Thymus (tissue), 11 donors: ENCODE data around the gene CTCFL. TPM values are rescaled to one million over a fixed set of nuclear protein-coding genes. Genes with fewer than 3 reads are reported as not detected.
"Not testable (repeated sequence)": the region's sequence is repeated elsewhere in the genome, so short reads cannot be mapped to it uniquely, and the experiment has no call there.

ENCODE experiments used
- DNase-seq, 9 donors: peaks; one replicate each; pipeline ENCODE4 v3.0.0-alpha.2; 2013; ENCODE audit warnings: low spot score in 9 of 9, low read depth in 6 of 9, missing footprints in 1 of 9
- H3K27ac ChIP-seq, 2 donors: one replicate each; pipeline ENCODE4 v1.5.1; 2013; ENCODE audit warnings: control low read depth in 1 of 2, low read depth in 1 of 2, low read length in 1 of 2, mild to moderate bottlenecking in 1 of 2, moderate library complexity in 1 of 2
- H3K27me3 ChIP-seq, 2 donors: one replicate each; pipeline ENCODE4 v1.5.1; 2013; ENCODE audit warnings: low read length in 1 of 2; ENCODE audit not compliant: control insufficient read depth in 2 of 2, insufficient read depth in 1 of 2
- H3K36me3 ChIP-seq, 2 donors: one replicate each; pipeline ENCODE4 v1.5.1; 2013; ENCODE audit warnings: low read length in 1 of 2, mild to moderate bottlenecking in 1 of 2, moderate library complexity in 1 of 2; ENCODE audit not compliant: control insufficient read depth in 2 of 2, insufficient read depth in 2 of 2
- H3K4me1 ChIP-seq, 2 donors: one replicate each; pipeline ENCODE4 v1.5.1; 2013; ENCODE audit warnings: low read length in 2 of 2; ENCODE audit not compliant: control insufficient read depth in 2 of 2, insufficient read depth in 2 of 2
- H3K4me3 ChIP-seq, 2 donors: one replicate each; pipeline ENCODE4 v1.5.1; 2013; ENCODE audit warnings: low read length in 2 of 2, control low read depth in 1 of 2, mild to moderate bottlenecking in 1 of 2
- H3K9me3 ChIP-seq, 2 donors: one replicate each; pipeline ENCODE4 v1.5.1; 2013; ENCODE audit warnings: low read length in 1 of 2, mild to moderate bottlenecking in 1 of 2; ENCODE audit not compliant: control insufficient read depth in 2 of 2, insufficient read depth in 1 of 2
- WGBS: extraction: QIAGEN DNeasy Blood & Tissue Kit; methylation state at CpG from one replicate; pipeline ENCODE4 v1.1.7; 2013; 5-methylcytosine and 5-hydroxymethylcytosine counted together
- polyA plus RNA-seq: library from polyadenylated mRNA; stranded (reverse); fragments of 200-250 nt; gene quantifications from one replicate; pipeline ENCODE4 v1.2.3, GENCODE V29; 2013
- total RNA-seq: library from RNA; stranded (reverse); fragments of 120-200 nt; gene quantifications from one replicate; pipeline ENCODE4 v1.2.4, GENCODE V29; 2013
- donor health status: healthy.

CTCFL gene
- total and polyA plus RNA-seq, 2 donors: 0.05 to 0.07 TPM

GRCh38 chr20:57522380-57523140 is 2.4 kb downstream of the CTCFL start:
- H3K27me3 ChIP-seq: peaks cover 0 to under 1% of the 10 kb centered on the region in 2 donors
- no peak for DNase-seq
- 74% methylated on average over 5 of the region's 5 CpGs for WGBS
- no peaks in the 10 kb centered on the region for H3K36me3 ChIP-seq
- no peaks in the 10 kb centered on the region for H3K4me1 ChIP-seq
- H3K9me3 ChIP-seq: no peaks in the 10 kb centered on the region
- H3K27ac ChIP-seq: no peak overlapping the region
- no peak overlapping the region for H3K4me3 ChIP-seq

DNA sequence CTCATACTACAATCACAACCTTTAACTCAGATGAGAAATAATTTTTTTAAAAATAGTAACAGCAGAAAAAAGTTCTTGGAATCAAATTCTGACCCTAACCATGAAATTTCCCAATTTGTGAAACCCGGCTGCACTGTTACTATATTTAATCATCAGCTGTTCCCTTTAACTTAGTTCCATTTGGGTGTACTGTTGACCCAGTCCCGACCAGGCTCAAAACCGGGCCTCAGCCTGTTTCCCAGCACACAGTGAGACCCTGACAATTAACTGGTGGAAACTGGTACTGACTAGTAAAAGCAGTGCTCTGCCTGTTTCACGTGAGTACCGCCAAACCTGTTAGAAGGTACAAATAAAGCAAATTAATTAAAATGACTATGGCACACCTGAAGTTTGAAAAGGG is 7.0 kb downstream of the CTCFL start:
- Histone ChIP-seq H3K4me1 (no peaks in the 10 kb centered on the region), H3K4me3 (no peak overlapping the region), H3K27ac (no peak overlapping the region), H3K9me3 (no peaks in the 10 kb centered on the region), H3K36me3 (no peaks in the 10 kb centered on the region), H3K27me3 (peaks cover 0 to 5% of the 10 kb centered on the region in 2 donors)
- WGBS: 94% methylated on average over 5 of the region's 5 CpGs
- no peak for DNase-seq

GRCh38 chr20:57514273-57514751 is 10.6 kb downstream of the CTCFL start:
- Histone ChIP-seq H3K27me3 (peaks cover 0 to 11% of the 10 kb centered on the region in 2 donors), H3K4me3 (no peak overlapping the region), H3K27ac (no peak overlapping the region), H3K9me3 (no peaks in the 10 kb centered on the region), H3K4me1 (no peaks in the 10 kb centered on the region), H3K36me3 (no peaks in the 10 kb centered on the region)
- WGBS: 56% methylated on average over 17 of the region's 17 CpGs
- DNase-seq: peak in 2 of 9 donors; percentile 36 to 46

DNA sequence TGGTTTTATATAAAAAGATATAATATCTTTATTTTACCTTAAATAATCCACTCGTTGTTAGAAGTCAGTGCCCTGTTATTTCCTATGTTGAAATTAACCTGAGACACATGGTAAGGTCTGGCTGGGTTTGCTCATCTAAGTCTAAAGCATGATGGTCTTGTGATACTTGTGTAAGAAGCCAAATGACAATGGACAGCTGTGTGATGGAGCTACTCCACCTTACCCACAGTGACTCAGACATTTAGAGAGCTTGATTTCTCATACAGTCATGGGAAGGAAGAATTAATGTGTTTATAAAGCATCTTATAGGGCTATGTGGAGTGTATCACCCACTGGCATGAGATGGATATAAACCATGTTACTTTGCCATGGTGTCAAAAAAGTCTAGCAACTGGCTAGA is 11.7 kb downstream of the CTCFL start:
- H3K4me3 ChIP-seq: no peak overlapping the region
- no peak overlapping the region for H3K27ac ChIP-seq
- DNase-seq: no peak
- 91% methylated on average over 1 of the region's 1 CpG for WGBS
- peaks cover 0 to 11% of the 10 kb centered on the region in 2 donors for H3K27me3 ChIP-seq
- H3K9me3 ChIP-seq: no peaks in the 10 kb centered on the region
- H3K4me1 ChIP-seq: no peaks in the 10 kb centered on the region
- H3K36me3 ChIP-seq: no peaks in the 10 kb centered on the region

- Histone ChIP-seq H3K27ac (no peak overlapping the region), H3K27me3 (peaks cover 0 to 13% of the 10 kb centered on the region in 2 donors), H3K9me3 (no peaks in the 10 kb centered on the region), H3K36me3 (no peaks in the 10 kb centered on the region), H3K4me1 (no peaks in the 10 kb centered on the region), H3K4me3 (no peak overlapping the region)
- 90% methylated on average over 5 of the region's 5 CpGs for WGBS
- DNase-seq: no peak
Observed at GRCh38 chr20:57512432-57512831, 12.5 kb downstream of the CTCFL start.

DNA sequence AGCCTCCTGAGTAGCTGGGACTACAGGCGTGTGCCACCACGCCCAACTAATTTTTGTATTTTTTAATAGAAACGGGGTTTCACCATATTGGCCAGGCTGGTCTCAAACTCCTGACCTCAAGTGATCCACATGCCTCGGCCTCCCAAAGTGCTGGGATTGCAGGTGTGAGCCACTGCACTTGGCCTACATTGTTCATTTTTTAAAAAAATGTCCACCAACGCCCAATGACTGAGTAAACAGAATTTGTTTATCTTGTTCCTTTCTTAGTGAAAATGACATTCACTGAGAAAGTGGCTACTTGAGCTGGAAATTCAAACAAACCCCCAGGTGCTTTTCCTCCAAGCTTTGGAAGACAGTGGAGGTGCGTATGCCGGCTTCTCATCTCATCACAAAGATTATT is 13.2 kb downstream of the CTCFL start:
- H3K9me3 ChIP-seq, H3K4me1 ChIP-seq, DNase-seq, H3K36me3 ChIP-seq, H3K4me3 ChIP-seq, H3K27ac ChIP-seq: not testable (repeated sequence)
- WGBS: 96% methylated on average over 7 of the region's 7 CpGs
- peaks cover 0 to 18% of the 10 kb centered on the region in 2 donors for H3K27me3 ChIP-seq

- Histone ChIP-seq H3K4me1 (no peaks in the 10 kb centered on the region), H3K4me3 (no peak overlapping the region), H3K9me3 (no peaks in the 10 kb centered on the region), H3K27me3 (peaks cover 0 to 21% of the 10 kb centered on the region in 2 donors), H3K27ac (no peak overlapping the region), H3K36me3 (no peaks in the 10 kb centered on the region)
- WGBS: 68% methylated on average over 5 of the region's 5 CpGs
- no peak for DNase-seq
Observed at GRCh38 chr20:57509665-57510237, 15.2 kb downstream of the CTCFL start.

DNA sequence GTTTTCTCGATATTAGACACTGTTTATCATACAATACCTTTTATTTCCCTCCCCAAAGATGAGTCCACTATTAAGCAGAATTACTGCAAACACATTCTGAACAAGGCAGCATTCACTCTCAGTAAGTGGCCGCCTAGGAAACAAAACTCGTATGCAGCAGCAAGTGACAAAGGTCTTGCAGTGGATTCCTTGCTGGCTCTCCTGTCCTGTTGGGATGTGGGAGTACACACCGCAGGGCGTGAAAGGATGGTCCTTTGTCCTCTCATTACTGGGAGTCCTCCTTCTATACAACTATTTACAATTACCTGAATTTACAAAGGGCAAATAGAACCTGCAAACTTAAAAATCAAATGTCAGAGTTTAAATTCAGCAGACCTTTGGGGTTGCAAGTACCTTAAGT is 16.1 kb downstream of the CTCFL start:
- Histone ChIP-seq H3K4me3 (no peak overlapping the region), H3K36me3 (no peaks in the 10 kb centered on the region), H3K9me3 (no peaks in the 10 kb centered on the region), H3K27ac (no peak overlapping the region), H3K4me1 (no peaks in the 10 kb centered on the region), H3K27me3 (peaks cover 0 to 24% of the 10 kb centered on the region in 2 donors)
- no peak for DNase-seq
- WGBS: 83% methylated on average over 5 of the region's 5 CpGs

DNA sequence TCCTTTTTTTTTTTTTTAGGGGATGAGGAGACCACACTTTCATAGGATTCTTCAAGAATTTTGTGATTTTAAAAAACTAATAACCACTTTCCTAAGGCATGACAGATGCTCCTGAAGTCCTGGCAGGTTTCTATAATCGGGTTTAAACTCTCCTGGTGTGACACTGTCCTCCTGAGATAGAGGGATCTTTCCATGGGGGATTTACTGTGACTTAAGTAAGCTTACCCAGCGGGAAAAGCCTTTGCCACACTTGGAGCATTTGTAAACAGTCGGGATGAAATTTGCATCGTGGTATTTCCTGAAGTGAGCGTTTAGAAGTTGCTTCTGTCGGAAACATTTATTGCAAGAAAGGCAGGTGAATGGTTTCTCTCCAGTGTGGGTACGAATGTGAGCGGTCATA is 16.6 kb downstream of the CTCFL start:
- 73% methylated on average over 8 of the region's 8 CpGs for WGBS
- peaks cover 0 to 28% of the 10 kb centered on the region in 2 donors for H3K27me3 ChIP-seq
- no peak overlapping the region for H3K27ac ChIP-seq
- H3K4me3 ChIP-seq: no peak overlapping the region
- no peak for DNase-seq
- no peaks in the 10 kb centered on the region for H3K4me1 ChIP-seq
- H3K36me3 ChIP-seq: no peaks in the 10 kb centered on the region
- H3K9me3 ChIP-seq: no peaks in the 10 kb centered on the region
